HG02943 (cell line): ENCODE measurements around the gene WRAP73.
"Not testable (repeated sequence)": the region's sequence is repeated elsewhere in the genome, so short reads cannot be mapped to it uniquely, and the experiment has no call there.

ENCODE experiments used
- ATAC-seq: cut with Tn5 transposase; IDR thresholded peaks from one replicate; pipeline ENCODE4 v1.9.1; 2021; ENCODE audit warnings: mild to moderate bottlenecking, low read depth, moderate library complexity; ENCODE audit not compliant: unreplicated experiment

Gene WRAP73

DNA sequence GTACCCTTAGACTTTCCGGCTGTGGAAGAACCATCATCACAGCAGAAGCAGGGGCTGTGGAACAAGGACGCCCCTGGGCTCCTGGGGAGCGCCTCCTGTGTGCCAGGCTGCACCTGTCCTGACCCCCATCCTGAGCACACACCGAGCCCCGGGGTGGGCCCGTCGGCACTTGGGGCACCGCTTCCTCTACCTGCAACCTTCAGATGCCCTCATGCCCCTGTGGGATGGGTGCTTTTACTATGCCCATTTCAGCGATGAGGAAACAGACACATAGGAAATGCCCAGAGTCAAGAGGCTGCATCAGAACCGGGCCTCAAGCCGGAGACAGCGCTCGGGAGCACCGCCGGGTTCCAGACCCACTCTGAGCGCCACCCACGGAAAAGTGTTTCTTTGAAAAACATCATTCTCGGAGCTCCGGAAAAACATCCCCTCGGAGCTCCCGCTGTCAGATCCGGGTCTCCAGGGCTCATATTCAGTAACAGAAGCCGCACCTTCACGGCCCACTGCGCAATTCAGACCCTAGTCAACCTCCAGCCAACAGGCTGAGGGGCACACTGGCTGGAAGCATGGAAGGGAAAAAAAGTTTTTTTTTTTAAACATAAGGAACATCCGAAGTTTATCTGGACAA, 17.1 kb downstream of the WRAP73 start:
- ATAC-seq = no peak

DNA sequence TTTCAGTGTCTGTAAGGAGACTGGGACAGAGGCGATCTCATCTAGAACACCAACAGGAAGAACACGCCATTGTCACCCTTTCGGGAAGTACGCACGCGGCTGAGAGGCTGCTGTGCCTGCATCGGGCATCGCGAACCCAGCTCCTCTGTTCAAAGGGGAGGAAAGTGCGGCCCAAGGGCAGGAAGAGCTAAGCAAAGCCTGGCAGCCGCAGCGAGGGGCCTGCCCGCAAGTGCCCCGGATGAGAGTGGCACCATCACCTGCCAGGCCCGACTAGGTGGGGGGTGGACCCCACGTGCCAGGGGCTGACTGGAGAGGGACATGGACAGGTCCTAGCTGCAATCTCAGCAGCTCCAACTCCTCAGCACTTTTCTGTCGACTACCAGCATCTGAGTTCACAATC, 17.6 kb downstream of the WRAP73 start:
- no peak for ATAC-seq

DNA sequence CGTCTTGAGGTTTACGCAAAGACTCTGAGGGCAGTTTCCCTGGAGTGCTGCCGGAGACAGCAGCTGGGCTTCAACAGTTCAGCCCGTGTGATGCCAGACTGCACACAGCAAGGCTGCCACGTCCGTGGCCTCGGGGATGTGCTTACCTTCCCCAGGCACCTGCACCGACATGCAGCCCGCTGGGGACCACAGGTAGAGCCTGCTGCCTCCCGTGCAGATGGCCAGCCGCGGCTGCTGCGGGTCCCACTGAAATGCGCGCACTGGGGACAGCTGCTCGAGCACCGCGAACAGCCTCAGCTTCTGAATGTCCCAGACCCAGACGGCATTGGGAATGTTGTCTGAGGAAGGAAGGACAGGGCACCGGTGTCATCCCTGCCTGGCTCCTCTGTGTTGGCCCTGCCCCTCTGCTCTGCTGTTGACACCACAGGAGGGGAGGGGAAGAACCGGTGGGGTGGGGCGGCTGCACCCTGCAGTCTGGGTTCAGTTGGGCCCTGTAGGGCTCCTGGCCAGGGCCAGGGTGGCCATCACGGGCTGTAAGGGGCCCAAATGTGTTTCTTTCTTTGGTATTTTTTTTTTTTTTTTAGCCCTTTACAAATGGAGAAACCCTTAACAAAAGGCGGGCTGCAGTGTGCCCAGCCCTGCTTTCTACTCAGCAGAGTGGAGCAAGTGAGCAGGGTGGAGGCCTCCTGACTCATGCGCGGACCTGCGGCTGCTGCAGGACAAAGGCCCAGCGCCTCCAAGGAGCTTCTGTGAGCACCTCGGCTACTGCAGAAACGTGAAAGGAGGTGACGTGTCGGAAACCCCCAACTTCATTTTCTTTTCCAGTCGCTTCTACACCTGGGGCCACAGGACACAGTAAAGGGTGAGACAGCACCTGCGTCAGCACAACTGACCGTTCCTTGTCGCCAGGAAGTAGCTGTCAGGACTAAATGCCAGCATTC, 18.3 kb downstream of the WRAP73 start:
- no peak for ATAC-seq

DNA sequence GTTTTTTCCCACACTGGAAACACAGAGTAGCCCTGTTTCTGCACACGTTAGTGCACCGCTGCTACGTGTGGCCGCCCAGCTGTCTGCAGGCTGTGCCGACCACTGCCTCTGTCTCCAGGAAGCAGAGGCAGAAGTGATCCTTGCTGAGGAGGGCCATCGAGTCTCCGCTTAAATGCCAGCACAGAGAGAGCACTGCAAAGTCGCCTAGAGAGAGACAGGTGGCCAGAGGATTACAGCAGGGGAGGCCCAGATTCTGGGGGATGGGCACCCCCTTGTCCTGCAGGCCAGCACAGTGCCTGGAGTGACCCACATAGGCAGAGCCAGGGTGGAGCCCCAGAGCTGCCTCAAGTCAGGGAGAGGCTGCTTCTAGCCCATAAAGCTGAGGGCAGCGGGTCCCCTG, 19.0 kb downstream of the WRAP73 start:
- ATAC-seq = no peak

DNA sequence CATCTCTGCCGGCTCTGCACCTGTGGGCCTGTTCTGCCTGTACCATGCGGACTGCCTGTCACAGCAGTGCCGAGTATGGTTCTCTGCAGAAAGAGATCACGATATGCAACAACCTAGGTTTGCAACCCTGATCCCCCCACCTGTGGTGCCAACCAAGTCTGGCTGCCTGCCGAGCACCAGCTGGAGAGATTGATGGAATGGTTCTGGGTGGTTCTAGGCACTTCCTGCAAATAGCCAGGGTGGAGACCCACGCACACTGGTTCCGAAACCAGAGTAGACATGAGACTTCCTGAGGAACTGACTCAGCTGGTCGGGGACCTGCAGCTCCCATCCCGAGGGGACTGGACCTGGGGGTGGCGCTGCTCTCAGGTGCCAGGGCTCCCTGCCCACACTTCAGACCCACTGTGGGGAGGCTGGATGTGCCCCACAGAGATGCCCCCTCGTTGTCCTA, 19.7 kb downstream of the WRAP73 start:
- no peak for ATAC-seq

DNA sequence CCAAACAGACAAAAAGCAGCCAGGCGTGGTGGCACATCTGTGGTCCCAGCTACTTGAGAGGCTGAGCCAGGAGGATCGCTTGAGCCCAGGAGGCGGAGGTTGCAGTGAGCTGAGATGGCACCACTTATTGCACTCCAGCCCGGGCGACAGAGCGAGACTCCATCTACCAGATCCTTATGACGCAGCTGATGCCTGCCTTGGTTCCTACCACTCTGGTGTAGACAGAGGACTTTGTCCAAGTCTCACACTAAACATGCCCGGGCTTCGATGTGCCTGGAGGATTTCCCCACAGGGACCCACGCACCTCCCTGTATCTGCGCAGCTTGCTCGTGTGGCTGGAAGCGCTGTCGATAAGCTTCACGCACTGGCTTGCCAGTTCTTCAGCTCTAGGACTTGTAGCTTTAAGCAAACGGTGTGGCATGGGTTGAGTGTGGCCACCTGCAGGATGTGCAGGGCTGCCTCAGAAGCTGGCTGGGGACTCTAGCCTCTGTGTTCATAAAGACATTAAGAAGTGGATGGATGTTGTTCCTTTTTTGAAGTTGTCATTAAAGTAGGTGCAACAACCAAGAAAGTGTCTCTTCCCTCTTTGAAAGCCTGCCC, 20.2 kb downstream of the WRAP73 start:
- ATAC-seq = no peak

DNA sequence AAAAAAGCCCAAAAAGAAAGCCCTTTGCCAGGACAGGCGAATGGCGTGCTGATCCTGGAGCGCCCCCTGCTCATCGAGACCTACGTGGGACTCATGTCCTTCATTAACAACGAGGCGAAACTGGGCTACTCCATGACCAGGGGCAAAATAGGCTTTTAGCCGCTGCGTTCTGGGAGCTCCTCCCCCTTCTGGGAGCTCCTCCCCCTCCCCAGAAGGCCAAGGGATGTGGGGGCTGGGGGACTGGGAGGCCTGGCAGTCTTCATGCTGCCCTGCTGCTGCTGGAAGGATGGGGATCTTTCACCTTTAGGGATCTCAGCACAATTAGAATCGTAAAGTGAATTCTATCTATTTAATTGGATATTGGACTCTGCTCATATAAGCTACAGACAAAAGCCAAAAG, 21.5 kb downstream of the WRAP73 start:
- no peak for ATAC-seq

DNA sequence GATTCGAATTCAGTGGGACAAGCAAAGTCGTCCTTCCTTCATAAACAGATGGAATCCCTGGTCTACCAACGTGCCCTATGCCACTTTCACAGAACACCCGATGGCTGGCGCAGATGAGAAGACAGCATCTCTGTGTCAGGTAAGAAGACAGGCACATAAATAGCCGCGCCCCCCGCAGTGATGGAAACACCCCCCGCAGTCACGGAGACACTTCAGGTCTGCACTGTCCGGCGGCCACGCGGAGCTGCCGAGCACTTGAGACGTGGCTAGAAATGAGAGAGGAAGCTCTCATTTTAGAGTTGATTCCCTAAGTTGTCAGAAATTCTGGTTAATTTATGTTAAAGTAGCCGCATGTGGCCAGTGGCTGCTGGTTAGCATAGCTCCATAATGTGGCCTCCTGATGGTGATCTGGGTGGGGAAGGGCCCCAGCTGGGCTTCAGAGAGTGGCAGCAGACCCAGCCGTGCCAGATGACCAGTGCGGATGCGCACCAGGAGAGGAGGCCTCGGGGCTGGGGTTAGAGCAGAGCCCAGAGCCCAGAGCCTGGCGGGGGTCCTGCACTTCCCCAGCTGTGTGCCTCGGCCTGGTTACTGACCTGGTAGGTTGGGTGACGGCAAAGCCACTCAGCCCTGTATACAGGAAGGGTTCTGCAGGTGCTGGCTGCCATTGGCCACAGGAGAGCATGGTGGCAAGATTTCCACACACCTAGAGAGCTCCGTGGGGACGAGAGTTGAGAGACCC, 22.2 kb downstream of the WRAP73 start:
- ATAC-seq = no peak

DNA sequence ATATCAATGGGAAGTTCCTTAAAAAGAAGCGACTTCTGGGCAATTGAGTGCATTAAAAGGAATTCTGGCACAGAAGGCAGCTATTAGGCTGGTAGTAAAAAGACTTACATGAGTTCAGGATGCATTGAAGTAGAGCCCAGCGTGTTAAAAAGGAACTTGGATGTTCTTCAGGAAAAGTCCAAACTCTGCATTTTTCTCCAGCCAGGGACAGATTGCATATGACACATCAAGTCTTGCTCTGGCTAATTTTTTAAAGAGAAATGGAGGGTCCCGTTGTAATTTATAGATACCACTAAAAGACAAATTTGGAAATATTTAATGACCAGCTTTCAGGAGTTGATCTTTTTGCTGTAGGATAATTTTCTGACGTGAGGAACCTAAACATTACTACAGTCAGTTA, 23.9 kb downstream of the WRAP73 start:
- no peak for ATAC-seq

DNA sequence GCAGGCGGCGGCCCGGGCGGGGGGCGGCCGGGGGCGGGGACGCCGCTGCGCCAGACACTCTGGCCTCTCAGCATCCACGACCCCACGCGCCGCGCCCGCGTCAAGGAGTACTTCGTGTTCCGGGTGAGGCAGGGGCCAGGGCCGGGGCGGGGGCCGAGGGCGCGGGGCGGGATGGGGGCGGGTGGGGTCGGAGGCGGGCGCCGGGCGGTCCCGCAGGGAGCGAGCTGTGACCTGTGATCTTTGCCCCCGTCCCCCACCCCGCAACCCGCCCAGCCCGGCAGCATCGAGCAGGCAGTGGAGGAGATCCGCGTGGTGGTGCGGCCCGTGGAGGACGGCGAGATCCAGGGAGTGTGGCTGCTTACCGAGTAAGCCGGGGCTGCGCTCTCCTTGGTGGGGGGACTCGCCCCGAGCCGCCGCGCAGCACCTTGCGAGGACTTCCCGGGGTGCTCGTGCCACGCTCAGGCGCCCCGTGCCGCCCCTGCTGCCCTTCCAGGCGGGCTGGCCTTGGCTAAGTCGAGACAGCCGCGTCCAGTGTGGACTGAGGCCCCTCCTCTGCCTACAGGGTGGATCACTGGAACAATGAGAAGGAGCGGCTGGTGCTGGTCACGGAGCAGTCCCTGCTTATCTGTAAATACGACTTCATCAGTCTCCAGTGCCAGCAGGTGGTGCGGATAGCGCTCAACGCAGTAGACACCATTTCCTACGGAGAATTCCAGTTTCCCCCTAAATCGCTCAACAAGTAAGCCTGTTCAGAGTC, 24.6 kb downstream of the WRAP73 start:
- no peak for ATAC-seq

DNA sequence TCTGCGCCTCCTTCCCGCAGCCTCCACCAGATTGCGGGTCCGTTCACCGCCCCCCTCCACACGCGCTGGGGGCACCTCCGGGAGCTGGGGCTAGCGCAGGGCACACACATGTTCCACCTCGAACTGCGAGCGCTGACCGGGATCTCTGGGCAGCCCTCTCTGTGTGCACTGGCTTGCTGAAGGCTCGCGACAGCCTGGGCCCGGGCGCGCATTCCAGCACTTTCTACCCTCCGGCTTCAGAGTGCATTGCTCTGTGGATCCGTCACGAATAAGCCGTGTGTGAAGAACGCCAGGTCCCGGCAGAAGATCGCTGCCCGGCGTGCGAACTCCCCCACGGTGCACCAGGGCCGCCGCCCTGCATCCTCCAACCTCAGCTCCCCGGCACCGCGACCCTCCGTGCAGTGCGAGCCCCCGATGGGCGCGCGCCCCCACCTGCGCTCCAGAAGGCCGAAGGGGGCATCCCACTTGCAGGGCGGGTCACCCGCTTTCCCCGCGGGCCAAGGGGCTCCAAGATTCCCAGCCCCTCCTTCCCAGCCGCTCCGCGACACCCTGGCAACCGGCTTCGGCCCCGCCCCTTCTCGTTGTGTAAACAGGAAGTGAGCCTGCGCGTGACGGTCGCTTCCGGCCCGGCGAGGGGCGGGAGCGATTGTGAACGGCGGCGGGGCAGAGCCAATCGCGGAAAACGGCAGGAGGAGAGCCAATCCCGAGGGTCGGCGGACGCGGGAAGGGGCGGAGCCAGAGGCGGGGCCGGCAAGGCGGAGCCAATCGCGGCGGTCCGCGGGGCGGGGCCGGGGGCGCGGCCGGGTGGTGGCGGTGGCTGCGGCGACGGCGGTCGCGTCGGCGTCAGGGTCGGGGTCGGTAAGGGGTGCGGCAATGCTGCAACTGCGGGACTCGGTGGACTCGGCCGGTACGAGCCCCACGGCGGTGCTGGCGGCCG, 25.4 kb downstream of the WRAP73 start, which contains the start of gene TPRG1L:
Gene TPRG1L (plus strand): TSS at position 816 of the 937 bp plus-strand sequence. CDS start 58 bp downstream, at position 874.
- peak; percentile 93 for ATAC-seq

DNA sequence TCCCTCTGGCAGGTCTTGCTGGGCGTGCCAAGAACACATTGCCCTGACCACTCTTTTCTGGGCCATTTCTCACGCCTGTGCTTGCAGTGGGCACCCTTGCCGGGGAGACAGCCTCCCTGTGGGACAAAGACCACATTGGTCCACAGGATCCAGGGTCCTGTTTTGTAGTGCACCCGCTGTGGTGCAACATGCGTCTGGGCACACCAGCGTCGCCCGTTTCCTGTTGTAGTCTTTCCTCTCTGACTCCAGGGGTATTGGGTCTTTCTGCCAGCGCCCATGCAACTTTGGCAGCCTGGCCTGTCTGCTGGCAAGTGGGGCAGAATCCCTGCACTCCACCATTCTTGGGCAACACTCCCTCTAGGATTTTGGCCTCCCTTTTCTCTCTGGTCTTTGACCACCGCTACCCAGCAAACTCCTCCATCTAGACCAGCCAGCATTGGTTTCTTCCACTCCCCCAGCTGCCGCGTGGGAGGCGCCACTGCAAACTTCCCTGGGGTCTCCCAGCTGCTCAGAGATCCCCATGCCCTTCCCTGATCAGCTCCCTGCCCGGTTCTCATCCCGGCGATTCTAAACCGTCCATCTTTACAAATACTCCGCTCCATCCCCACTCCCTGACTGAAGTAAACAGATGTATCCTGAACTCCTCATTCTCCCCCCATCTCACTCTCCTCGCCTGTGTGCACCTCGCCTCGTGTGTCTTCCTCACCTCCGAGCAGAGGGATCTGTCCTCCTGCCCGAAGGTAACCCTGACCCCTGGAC, 26.3 kb downstream of the WRAP73 start:
- no peak for ATAC-seq

DNA sequence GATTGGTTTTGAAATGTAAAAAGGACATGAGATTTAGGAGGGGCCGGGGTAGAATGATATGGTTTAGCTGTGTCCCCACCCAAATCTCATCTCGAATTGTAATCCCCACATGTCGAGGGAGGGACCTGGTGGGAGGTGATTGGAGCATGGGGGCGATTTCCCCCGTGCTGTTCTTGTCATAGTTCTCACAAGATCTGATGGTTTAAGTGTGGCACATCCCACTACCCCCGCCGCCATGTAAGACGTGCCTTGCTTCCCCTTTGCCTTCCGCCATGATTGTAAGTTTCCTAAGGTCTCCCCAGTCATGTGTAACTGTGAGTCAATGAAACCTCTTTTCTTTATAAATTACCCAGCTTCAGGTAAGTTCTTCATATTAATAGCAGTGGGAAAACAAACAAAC, 27.8 kb downstream of the WRAP73 start:
- ATAC-seq = not testable (repeated sequence)

DNA sequence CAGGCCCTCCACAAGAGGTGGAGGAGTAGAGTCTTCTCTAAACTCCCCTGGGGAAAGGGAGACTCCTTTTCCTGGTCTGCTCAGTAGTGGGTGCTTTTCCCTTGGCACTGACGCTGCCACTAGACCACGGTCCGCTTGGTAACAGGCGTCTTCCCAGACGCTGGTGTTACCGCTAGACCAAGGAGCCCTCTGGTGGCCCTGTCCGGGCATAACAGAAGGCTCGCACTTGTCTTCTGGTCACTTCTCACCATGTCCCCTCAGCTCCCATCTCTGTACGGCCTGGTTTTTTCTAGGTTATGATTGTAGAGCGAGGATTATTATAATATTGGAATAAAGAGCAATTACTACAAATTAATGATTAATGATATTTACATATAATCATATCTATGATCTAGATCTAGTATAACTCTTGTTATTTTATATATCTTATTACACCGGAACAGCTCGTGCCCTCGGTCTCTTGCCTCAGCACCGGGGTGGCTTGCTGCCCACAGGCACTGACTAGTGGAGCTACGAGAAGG, 28.7 kb downstream of the WRAP73 start:
- not testable (repeated sequence) for ATAC-seq

DNA sequence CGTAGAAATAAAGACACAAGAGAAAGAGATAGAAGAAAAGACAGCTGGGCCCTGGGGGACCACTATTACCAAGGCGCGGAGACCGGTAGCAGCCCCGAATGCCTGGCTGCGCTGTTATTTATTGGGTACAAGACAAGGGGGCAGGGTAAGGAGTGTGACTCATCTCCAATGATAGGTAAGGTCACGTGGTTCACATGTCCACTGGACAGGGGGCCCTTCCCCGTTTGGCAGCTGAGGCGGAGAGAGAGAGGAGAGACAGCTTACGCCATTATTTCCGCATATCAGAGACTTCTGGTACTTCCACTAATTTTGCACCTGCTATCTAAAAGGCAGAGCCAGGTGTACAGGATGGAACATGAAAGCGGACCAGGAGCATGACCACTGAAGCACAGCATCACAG, 29.2 kb downstream of the WRAP73 start:
- ATAC-seq = no peak

DNA sequence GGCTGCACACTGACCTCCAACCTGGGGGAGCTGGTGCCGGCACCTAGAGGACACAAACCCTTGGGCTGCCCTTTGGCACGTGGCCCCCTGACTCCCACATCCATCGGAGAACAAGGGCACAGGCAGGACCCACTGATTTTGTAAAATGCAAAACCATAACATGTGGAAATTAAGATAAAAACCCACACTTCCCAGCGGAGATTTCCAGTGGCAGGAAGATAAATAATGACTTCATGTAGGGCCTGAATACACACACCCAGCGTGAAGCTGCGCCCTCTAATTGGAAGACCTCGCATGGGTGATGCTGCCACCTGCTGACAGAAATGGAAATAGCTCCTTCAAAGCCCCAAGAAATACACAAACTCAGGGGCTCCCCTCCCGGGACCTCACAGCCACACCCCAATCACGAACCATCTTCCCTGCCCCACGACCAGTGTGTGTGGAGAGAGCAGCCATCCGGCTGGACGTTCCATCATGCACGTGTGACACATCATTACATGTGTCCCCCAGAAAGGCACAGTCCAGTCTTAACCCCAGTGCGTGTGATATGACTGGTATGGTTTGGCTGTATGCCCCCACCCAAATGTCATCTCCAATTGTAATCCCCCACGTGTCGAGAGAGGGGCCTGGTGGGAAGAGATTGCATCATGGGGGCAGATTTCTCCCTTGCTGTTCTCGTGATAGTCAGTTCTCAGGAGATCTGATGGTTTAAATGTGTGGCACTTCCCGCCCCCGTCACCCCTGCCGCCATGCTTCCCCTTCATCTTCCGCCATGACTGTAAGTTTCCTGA, 30.8 kb downstream of the WRAP73 start:
- ATAC-seq = no peak

DNA sequence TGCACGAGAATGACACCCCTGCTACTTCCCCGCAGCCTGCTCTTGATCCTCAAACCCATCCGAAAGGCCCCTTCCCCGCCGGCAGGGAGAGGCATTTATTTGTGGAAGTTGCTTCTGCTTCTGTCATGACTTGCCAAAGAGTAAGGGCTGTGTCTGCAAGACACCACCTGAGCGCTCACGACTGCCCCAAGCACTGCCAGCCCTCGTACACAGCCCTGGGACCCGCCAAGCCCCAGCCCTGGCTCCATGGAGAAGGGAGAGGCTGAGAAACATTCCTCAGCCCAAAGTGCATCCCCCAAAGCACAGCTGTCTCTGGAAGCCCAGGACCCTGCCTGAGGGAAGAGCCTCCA, 31.4 kb downstream of the WRAP73 start:
- ATAC-seq = no peak
